Esophagus squamous epithelium (tissue), 4 donors: Measurements from ENCODE around the gene ASIC3.

Experiments
- CTCF ChIP-seq, 6 experiments: fragments of 450-650 bp in 4 of 6; fragments of 200-600 bp in 2 of 6; sonication (generic) in 2 of 6; IDR thresholded peaks; one replicate each; pipeline ENCODE4 v1.5.1; 2016 to 2019; ENCODE audit warnings: antibody characterized with exemption in 6 of 6, mild to moderate bottlenecking in 4 of 6, moderate library complexity in 4 of 6
- POLR2A ChIP-seq, 4 donors: fragments of 450-650 bp; IDR thresholded peaks; one replicate each; pipeline ENCODE4 v1.6.1; 2017; ENCODE audit warnings: antibody characterized with exemption in 4 of 4, mild to moderate bottlenecking in 4 of 4, moderate library complexity in 3 of 4

GRCh38 chr7:151017953-151018420, 30.3 kb upstream of the ASIC3 start:
- TF ChIP-seq CTCF (IDR thresholded peaks at IDR 0.05) (peak; percentile 78 to 92 (median 86)), POLR2A (IDR thresholded peaks at IDR 0.05) (no peak)
